GM18505 (cell line): Measurements from ENCODE around the gene ANXA7.
A peak's percentile ranks its signal among the peaks of the same experiment; 100 is the strongest.

Experiments used
- ATAC-seq: cut with Tn5 transposase; IDR thresholded peaks from one replicate; pipeline ENCODE4 v1.9.1; 2021; ENCODE audit not compliant: unreplicated experiment
- POLR2A ChIP-seq: IDR thresholded peaks from 4 replicates; pipeline ENCODE4 v1.6.1; 2011; ENCODE audit warnings: borderline replicate concordance; ENCODE audit not compliant: insufficient read depth, insufficient read length; ENCODE audit errors: extremely low read depth

Gene ANXA7

GRCh38 chr10:73426318-73426717 is 12.5 kb upstream of the ANXA7 start:
- no peak for ATAC-seq

DNA sequence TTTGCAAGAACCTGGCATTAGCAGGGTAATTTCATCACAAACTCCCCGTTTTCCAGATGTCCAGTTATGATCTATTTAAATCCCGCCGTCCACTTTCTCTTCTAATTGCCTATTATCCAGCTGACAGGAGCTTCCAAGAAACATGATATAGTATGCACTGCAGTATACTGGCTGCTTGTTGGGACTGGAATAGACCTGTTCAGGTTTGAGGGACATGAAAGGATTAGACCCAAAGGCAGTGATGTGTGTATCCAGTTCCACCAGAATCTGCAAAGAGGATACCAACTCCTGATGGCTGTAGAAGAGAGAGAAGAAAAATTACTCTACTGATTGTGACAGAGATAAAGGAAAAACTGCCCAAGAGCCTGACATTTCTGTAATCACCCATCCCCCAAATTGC is 10.6 kb upstream of the ANXA7 start:
- no peak for TF ChIP-seq POLR2A
- ATAC-seq = no peak

More at GRCh38 chr10:73426318-73426717, 12.5 kb upstream of the ANXA7 start:
- no peak for TF ChIP-seq POLR2A

DNA sequence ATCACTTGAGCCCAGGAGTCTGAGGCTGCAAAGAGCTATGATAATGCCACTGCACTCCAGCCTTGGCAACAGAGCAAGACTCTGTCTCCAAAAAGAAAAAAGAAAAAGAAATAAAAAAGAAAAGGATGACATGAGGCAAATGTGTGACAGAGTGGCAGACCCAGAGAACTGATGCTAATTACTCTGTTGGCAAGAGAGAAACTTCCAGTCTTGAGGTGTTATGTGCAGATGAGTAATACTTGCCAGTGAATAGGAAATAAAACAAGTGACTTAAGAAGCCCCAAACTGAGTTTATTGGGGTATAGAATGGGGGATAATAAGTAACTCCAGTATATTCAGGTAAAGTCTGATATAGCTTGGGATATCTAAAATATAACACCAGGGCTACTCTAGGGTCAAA is 9.5 kb upstream of the ANXA7 start:
- no peak for TF ChIP-seq POLR2A
- ATAC-seq = no peak

GRCh38 chr10:73416571-73416970 is 2.7 kb upstream of the ANXA7 start:
- no peak for TF ChIP-seq POLR2A
- ATAC-seq = no peak

GRCh38 chr10:73414230-73414945 is 530 bp upstream of the ANXA7 start:
- ATAC-seq = peak; percentile 20

DNA sequence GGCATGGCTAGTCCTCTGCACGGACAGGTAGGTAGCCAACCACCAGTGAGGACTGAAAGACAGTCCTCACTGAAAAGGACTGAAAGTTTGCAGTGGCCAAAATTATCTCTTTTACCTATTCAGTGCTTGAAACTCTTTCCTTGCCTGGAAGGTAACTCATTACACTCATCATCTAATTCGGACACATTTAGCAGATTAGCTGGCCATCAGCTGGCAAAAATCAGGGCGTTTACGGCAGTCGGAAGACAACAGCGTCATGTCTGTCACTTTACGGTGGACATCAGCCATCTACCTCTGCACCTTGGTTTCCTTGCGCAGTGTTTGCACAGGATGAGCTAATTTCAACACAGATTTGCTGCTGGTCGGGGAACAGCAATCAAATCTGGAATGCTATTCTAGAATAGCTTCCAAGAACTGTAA is 740 bp downstream of the ANXA7 start:
- TF ChIP-seq POLR2A = no peak
- ATAC-seq = peak; percentile 15

More at GRCh38 chr10:73414230-73414945, 530 bp upstream of the ANXA7 start:
- TF ChIP-seq POLR2A = no peak

DNA sequence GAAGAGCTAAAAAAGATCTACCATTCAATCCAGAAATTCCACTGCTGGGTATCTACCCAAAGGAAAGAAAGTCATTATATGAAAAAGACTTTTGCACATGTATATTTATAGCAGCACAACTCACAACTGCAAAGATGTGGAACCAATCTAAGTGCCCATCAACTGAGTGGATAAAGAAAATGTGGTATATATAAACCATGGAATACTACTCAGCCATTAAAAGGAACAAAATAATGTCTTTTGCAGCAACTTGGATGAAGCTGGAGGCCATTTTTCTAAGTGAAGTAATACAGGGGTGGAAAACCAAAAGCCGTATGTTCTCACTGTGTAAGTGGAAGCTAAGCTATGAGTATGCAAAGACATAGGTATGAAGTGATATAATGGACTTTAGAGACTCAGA is 3.0 kb downstream of the ANXA7 start:
- ATAC-seq = no peak
- no peak for TF ChIP-seq POLR2A

- ATAC-seq = no peak
- TF ChIP-seq POLR2A = no peak
Measured at GRCh38 chr10:73408978-73409521, 4.8 kb downstream of the ANXA7 start.

GRCh38 chr10:73408061-73408460 is 5.8 kb downstream of the ANXA7 start:
- ATAC-seq = no peak
- no peak for TF ChIP-seq POLR2A

GRCh38 chr10:73407495-73407894 is 6.4 kb downstream of the ANXA7 start:
- no peak for ATAC-seq
- no peak for TF ChIP-seq POLR2A

- TF ChIP-seq POLR2A = no peak
- ATAC-seq = no peak
Measured at GRCh38 chr10:73406846-73407245, 7.0 kb downstream of the ANXA7 start.

- TF ChIP-seq POLR2A = no peak
- no peak for ATAC-seq
Measured at GRCh38 chr10:73405556-73405955, 8.3 kb downstream of the ANXA7 start.

GRCh38 chr10:73404690-73405089 is 9.2 kb downstream of the ANXA7 start:
- no peak for ATAC-seq
- no peak for TF ChIP-seq POLR2A

GRCh38 chr10:73401636-73402035 is 12.2 kb downstream of the ANXA7 start:
- no peak for ATAC-seq
- TF ChIP-seq POLR2A = no peak
